Loucy (cell line): ENCODE results near the gene ASB8.

ENCODE experiments used
- CTCF ChIP-seq: fragments of 200-600 bp; sonication (generic); conservative IDR thresholded peaks from 2 replicates; pipeline ENCODE4 v1.5.1; 2014; ENCODE audit warnings: mild to moderate bottlenecking, antibody characterized with exemption, low read length
- EZH2phosphoT487 ChIP-seq: fragments of 200-600 bp; IDR thresholded peaks from 2 replicates; pipeline ENCODE4 v1.6.1; 2018; ENCODE audit warnings: antibody characterized with exemption, mild to moderate bottlenecking, moderate library complexity, borderline replicate concordance

- no peak for TF ChIP-seq CTCF
- TF ChIP-seq EZH2phosphoT487 = no peak
Observed at GRCh38 chr12:48203192-48203591, 45.9 kb upstream of the ASB8 start, which contains the start of gene OR10AD1.
